K562 (cell line): Measurements from ENCODE around the gene IL1RAPL2. TPM values are rescaled to one million over a fixed set of nuclear protein-coding genes. Genes with fewer than 3 reads are reported as not detected.

Experiments used
- ATAC-seq: fragments of 200-7000 bp; cut with Tn5 transposase; 3 replicates; pipeline ENCODE4 v1.9.1; 2020; ENCODE audit warnings: moderate library complexity
- BruUV-seq: library from RNA; stranded (reverse); fragments of 400-500 nt; replicated peaks from 2 replicates; lab custom pipeline; 2021; lab: Mats Ljungman, UMichigan
- CTCF ChIA-PET: fragments of 300-600 bp; formaldehyde crosslinking; extraction: SDS; loops from one replicate; lab custom pipeline; 2021; ENCODE audit warnings: low intra/inter-chr PET ratio; lab: Yijun Ruan, JAX
- POLR2A ChIA-PET: fragments of 300-600, 350-650 bp; sonication (Branson Sonifier 250); formaldehyde crosslinking; extraction: SDS; loops from one replicate; lab custom pipeline; 2021; ENCODE audit warnings: antibody characterized with exemption, inconsistent platforms; lab: Yijun Ruan, JAX
- DNase-seq, 4 experiments: peaks; one replicate each; pipeline versions ENCODE4 v3.0.0 to v3.0.0-alpha.2; 2011 to 2018; ENCODE audit warnings: low spot score in 3 of 4, mixed read lengths in 3 of 4; ENCODE audit errors: extremely low read depth in 1 of 4
- FAIRE-seq: peaks from 2 replicates; lab custom pipeline; 2011; peaks lifted over from hg19 to GRCh38; lab: Jason Lieb, UNC
- H2AFZ ChIP-seq: 2 replicates; pipeline ENCODE4 v1.6.0; 2011; ENCODE audit warnings: low read depth, low read length, control low read depth, inconsistent platforms
- H3K27ac ChIP-seq: fragments of 200-600 bp; 3 replicates; pipeline ENCODE4 v1.8.0; 2011; ENCODE audit warnings: low read depth, mild to moderate bottlenecking, control low read depth, inconsistent platforms, low read length, moderate library complexity, mixed read lengths; ENCODE audit errors: extremely low read depth
- H3K27me3 ChIP-seq, 2 experiments: fragments of 300-600 bp in 1 of 2; 2 replicates in 1 of 2; 3 replicates in 1 of 2; pipeline versions ENCODE4 v1.6.0 to v1.8.0; 2011; ENCODE audit warnings: inconsistent platforms in 2 of 2, low read length in 2 of 2, mild to moderate bottlenecking in 1 of 2, mixed read lengths in 1 of 2, moderate library complexity in 1 of 2; ENCODE audit not compliant: control insufficient read depth in 2 of 2, insufficient read depth in 2 of 2
- H3K36me3 ChIP-seq: fragments of 300-600 bp; 3 replicates; pipeline ENCODE4 v1.8.0; 2011; ENCODE audit warnings: mild to moderate bottlenecking, low read length, inconsistent platforms; ENCODE audit not compliant: control insufficient read depth, insufficient read depth
- H3K4me1 ChIP-seq, 2 experiments: fragments of 200-600 bp in 1 of 2; replicated peaks in 1 of 2; 2 replicates in 1 of 2; 3 replicates in 1 of 2; pipeline versions ENCODE4 v1.5.1 to v1.8.0; 2011; ENCODE audit warnings: inconsistent platforms in 2 of 2, low read length in 2 of 2, mild to moderate bottlenecking in 1 of 2, mixed read lengths in 1 of 2, moderate library complexity in 1 of 2; ENCODE audit not compliant: control insufficient read depth in 2 of 2, insufficient read depth in 2 of 2
- H3K4me2 ChIP-seq: 2 replicates; pipeline ENCODE4 v1.6.1; 2011; ENCODE audit warnings: low read length, control low read depth, inconsistent platforms, mixed read lengths; ENCODE audit not compliant: insufficient read depth
- H3K4me3 ChIP-seq: fragments of 200-600 bp; sonication (generic), shearing (Covaris generic); 2 replicates; pipeline ENCODE4 v1.5.1; 2016; ENCODE audit warnings: control low read depth, inconsistent platforms
- H3K79me2 ChIP-seq: fragments of 200-600 bp; 3 replicates; pipeline ENCODE4 v1.8.0; 2011; ENCODE audit warnings: low read length, inconsistent platforms; ENCODE audit not compliant: control insufficient read depth, insufficient read depth
- H3K9ac ChIP-seq, 2 experiments: 2 replicates each; pipeline versions ENCODE4 v1.6.0 to v1.6.1; 2011; ENCODE audit warnings: low read depth in 2 of 2, low read length in 2 of 2, control low read depth in 1 of 2, inconsistent platforms in 1 of 2, mild to moderate bottlenecking in 1 of 2, mixed read lengths in 1 of 2; ENCODE audit not compliant: insufficient read depth in 1 of 2
- H3K9me1 ChIP-seq: one replicate; pipeline ENCODE4 v1.6.0; 2011; ENCODE audit warnings: inconsistent platforms, mild to moderate bottlenecking, low read length, moderate library complexity; ENCODE audit not compliant: control insufficient read depth, insufficient read depth
- H3K9me3 ChIP-seq: replicated peaks from 2 replicates; pipeline ENCODE4 v1.5.1; 2011; ENCODE audit warnings: low read depth, low read length, inconsistent platforms; ENCODE audit not compliant: control insufficient read depth, insufficient read depth
- H4K20me1 ChIP-seq: replicated peaks from 2 replicates; pipeline ENCODE4 v1.6.1; 2011; ENCODE audit warnings: low read length, inconsistent platforms, mixed read lengths; ENCODE audit not compliant: control insufficient read depth, insufficient read depth
- CREB1 ChIP-seq, 2 experiments: sonication (generic) in 1 of 2; formaldehyde crosslinking in 1 of 2; IDR thresholded peaks; 2 replicates each; pipeline versions ENCODE4 v1.6.1 to v1.8.0; 2012 to 2022; ENCODE audit warnings: inconsistent platforms in 1 of 2, mild to moderate bottlenecking in 1 of 2, missing genetic modification reagents in 1 of 2, moderate library complexity in 1 of 2
- DIDO1 ChIP-seq: fragments of 450-650 bp; IDR thresholded peaks from 2 replicates; pipeline ENCODE4 v1.6.1; 2016; ENCODE audit warnings: low read depth, missing biosample characterization, missing genetic modification characterization
- FOS ChIP-seq: IDR thresholded peaks from 3 replicates; pipeline ENCODE4 v1.6.1; 2011; ENCODE audit not compliant: insufficient read length; ENCODE audit errors: extremely low read depth
- HDAC2 ChIP-seq: fragments of 450-650 bp; IDR thresholded peaks from 2 replicates; pipeline ENCODE4 v1.6.1; 2016; ENCODE audit warnings: mild to moderate bottlenecking
- MIER1 ChIP-seq: fragments of 450-650 bp; IDR thresholded peaks from 2 replicates; pipeline ENCODE4 v1.6.1; 2016; ENCODE audit warnings: antibody characterized with exemption, mild to moderate bottlenecking, low read depth
- NCOA1 ChIP-seq: fragments of 450-650 bp; IDR thresholded peaks from 2 replicates; pipeline ENCODE4 v1.6.1; 2016; ENCODE audit warnings: low read depth
- NR1H2 ChIP-seq: sonication (generic); formaldehyde crosslinking; IDR thresholded peaks from 2 replicates; pipeline ENCODE4 v1.4.0; 2020; ENCODE audit warnings: mild to moderate bottlenecking, missing genetic modification reagents
- SMAD4 ChIP-seq: fragments of 250-450 bp; sonication (Bioruptor Pico); conservative IDR thresholded peaks from 2 replicates; pipeline ENCODE4 v1.8.0; 2021; ENCODE audit warnings: inconsistent platforms, mild to moderate bottlenecking, moderate library complexity
- U2AF1 ChIP-seq: fragments of 200-400 bp; formaldehyde crosslinking; optimal IDR thresholded peaks from 2 replicates; pipeline ENCODE3; 2017; ENCODE audit warnings: mild to moderate bottlenecking, low read depth, low read length, moderate library complexity
- ZKSCAN8 ChIP-seq: fragments of 200-800 bp; sonication (Bioruptor generic); IDR thresholded peaks from 2 replicates; pipeline ENCODE4 v1.6.1; 2016; ENCODE audit warnings: missing genetic modification characterization, missing compliant biosample characterization
- ZNF239 ChIP-seq: fragments of 250-450 bp; sonication (Bioruptor Pico); IDR thresholded peaks from 2 replicates; pipeline ENCODE4 v1.4.0; 2020; ENCODE audit warnings: mild to moderate bottlenecking
- ZNF274 ChIP-seq: IDR thresholded peaks from 2 replicates; pipeline ENCODE4 v1.6.1; 2011; ENCODE audit warnings: low read depth, mild to moderate bottlenecking, low read length, moderate library complexity, borderline replicate concordance
- WGBS: fragments of 100-300 bp; shearing (Covaris generic); methylation state at CpG from one replicate; pipeline ENCODE4 v1.1.6; 2016; ENCODE audit warnings: low coverage, mixed read lengths; ENCODE audit not compliant: insufficient coverage; ENCODE audit errors: missing lambda C conversion rate; 5-methylcytosine and 5-hydroxymethylcytosine counted together
- in situ Hi-C: fragments of 300-500 bp; cut with MboI; formaldehyde crosslinking; loops from 4 replicates; pipeline ENCODE4 v1.15.0; 2018; ENCODE audit warnings: inconsistent platforms, mixed read lengths
- intact Hi-C: fragments of 100-400 bp; cut with micrococcal nuclease; formaldehyde crosslinking; loops from 2 replicates; pipeline ENCODE4 v1.14.2; 2022
- polyA plus RNA-seq, 8 experiments: library from polyadenylated mRNA; depleted of rRNA in 4 of 8; stranded (reverse) in 5 of 8; unstranded in 3 of 8; fragments of >200 nt; fragmentation: Nextera tagmentation in 2 of 8; fragmentation: Illumina TruSeq in 1 of 8; extraction: Ambion mirVana in 2 of 8; extraction: Trizol in 1 of 8; gene quantifications; 2 replicates each; pipeline versions ENCODE4 v1.2.1 to v1.2.3, GENCODE V29; 2011 to 2014; ENCODE audit warnings: inconsistent platforms in 1 of 8, missing spikeins in 1 of 8
- total RNA-seq, 7 experiments: library from RNA; depleted of rRNA in 6 of 7; stranded (reverse); fragments of >200 nt in 6 of 7; fragmentation: Illumina TruSeq in 2 of 7; extraction: Trizol in 2 of 7; gene quantifications; 2 replicates each; pipeline versions ENCODE4 v1.2.1 to v1.2.3, GENCODE V29; 2011 to 2021; ENCODE audit warnings: low replicate concordance in 1 of 7
- TF ChIP-seq, protein P1 (sequence below): sonication (generic); formaldehyde crosslinking; IDR thresholded peaks from 2 replicates; pipeline ENCODE4 v1.8.1; 2022; ENCODE audit warnings: missing genetic modification reagents
- TF ChIP-seq, protein P2 (sequence below): sonication (generic); formaldehyde crosslinking; IDR thresholded peaks from 2 replicates; pipeline ENCODE4 v1.8.1; 2023; ENCODE audit warnings: mild to moderate bottlenecking, missing genetic modification reagents, moderate library complexity
- TF ChIP-seq, protein P3 (sequence below), 3 experiments: fragments of 200-800 bp in 1 of 3; fragments of 250-450 bp in 1 of 3; fragments of 450-650 bp in 1 of 3; sonication (Bioruptor Pico) in 1 of 3; sonication (Bioruptor generic) in 1 of 3; formaldehyde crosslinking in 1 of 3; IDR thresholded peaks; 2 replicates each; pipeline versions ENCODE4 v1.6.1 to v1.8.0; 2016 to 2022; ENCODE audit warnings: mild to moderate bottlenecking in 2 of 3, missing genetic modification characterization in 2 of 3, missing compliant biosample characterization in 1 of 3, moderate library complexity in 1 of 3
- TF ChIP-seq, protein P4 (sequence below): fragments of 450-650 bp; formaldehyde crosslinking; IDR thresholded peaks from 2 replicates; pipeline ENCODE4 v1.4.0; 2020; ENCODE audit warnings: mild to moderate bottlenecking, moderate library complexity

IL1RAPL2 gene
- total and polyA plus RNA-seq, 9 of the 15 experiments (the other 6 are each of a cell fraction or from before 2014, with no cell fraction given), result not detected

DNA sequence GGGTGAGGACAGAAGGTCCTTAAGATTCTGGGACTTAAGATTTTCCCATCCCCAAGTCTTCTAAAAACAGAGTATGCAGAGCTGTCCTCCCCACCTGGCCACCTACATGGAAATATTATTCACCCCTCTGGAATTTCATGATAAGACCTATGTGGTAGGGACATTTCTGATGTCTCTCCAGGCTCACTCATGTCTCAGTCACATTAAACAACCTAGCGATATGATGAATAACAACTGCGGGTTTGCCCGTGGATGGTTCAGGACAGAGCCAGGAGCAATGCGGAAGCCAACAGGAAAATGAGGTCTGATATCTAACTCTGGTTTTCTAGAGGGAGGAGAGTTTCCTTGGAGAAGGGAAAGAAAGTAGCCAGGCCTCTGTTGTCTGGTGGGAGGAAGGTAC is 607.1 kb downstream of the IL1RAPL2 start:
- ATAC-seq (no peak), FAIRE-seq (no peak), DNase-seq (no peak)
- Histone ChIP-seq H3K4me2 (no peak overlapping the region), H3K27ac (no peak overlapping the region), H3K9me3 (no peaks in the 10 kb centered on the region), H3K4me1 (no peaks in the 10 kb centered on the region), H3K4me3 (no peak overlapping the region), H3K27me3 (no peaks in the 10 kb centered on the region), H3K9ac (no peak overlapping the region), H3K36me3 (no peaks in the 10 kb centered on the region), H3K9me1 (no peaks in the 10 kb centered on the region), H3K79me2 (no peaks in the 10 kb centered on the region), H2AFZ (no peak overlapping the region), H4K20me1 (no peaks in the 10 kb centered on the region)
- WGBS, result 3% methylated on average over 4 of the region's 4 CpGs
- in situ Hi-C loops (no loop called here), intact Hi-C loops (no loop called here)
- BruUV-seq, result no TSS peak
- ChIA-PET POLR2A (no interaction called here), CTCF (no interaction called here)
- TF ChIP-seq HDAC2 (no peak), ZNF239 (CRISPR knock-in tag) (no peak), NR1H2 (CRISPR knock-in tag) (no peak), U2AF1 (no peak), ZKSCAN8 (CRISPR knock-in tag) (no peak), NCOA1 (no peak), DIDO1 (tag) (no peak), SMAD4 (CRISPR knock-in tag) (no peak), MIER1 (no peak), ZNF274 (no peak), FOS (no peak), CREB1 (IDR thresholded peaks at IDR 0.05) (no peak), CREB1 (CRISPR knock-in tag; IDR thresholded peaks at IDR 0.05) (no peak)
- TF ChIP-seq, protein P1, sequence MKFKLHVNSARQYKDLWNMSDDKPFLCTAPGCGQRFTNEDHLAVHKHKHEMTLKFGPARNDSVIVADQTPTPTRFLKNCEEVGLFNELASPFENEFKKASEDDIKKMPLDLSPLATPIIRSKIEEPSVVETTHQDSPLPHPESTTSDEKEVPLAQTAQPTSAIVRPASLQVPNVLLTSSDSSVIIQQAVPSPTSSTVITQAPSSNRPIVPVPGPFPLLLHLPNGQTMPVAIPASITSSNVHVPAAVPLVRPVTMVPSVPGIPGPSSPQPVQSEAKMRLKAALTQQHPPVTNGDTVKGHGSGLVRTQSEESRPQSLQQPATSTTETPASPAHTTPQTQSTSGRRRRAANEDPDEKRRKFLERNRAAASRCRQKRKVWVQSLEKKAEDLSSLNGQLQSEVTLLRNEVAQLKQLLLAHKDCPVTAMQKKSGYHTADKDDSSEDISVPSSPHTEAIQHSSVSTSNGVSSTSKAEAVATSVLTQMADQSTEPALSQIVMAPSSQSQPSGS (CRISPR knock-in tag), result no peak
- TF ChIP-seq, protein P2, sequence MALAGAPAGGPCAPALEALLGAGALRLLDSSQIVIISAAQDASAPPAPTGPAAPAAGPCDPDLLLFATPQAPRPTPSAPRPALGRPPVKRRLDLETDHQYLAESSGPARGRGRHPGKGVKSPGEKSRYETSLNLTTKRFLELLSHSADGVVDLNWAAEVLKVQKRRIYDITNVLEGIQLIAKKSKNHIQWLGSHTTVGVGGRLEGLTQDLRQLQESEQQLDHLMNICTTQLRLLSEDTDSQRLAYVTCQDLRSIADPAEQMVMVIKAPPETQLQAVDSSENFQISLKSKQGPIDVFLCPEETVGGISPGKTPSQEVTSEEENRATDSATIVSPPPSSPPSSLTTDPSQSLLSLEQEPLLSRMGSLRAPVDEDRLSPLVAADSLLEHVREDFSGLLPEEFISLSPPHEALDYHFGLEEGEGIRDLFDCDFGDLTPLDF (CRISPR knock-in tag), result no peak
- TF ChIP-seq, protein P3, sequence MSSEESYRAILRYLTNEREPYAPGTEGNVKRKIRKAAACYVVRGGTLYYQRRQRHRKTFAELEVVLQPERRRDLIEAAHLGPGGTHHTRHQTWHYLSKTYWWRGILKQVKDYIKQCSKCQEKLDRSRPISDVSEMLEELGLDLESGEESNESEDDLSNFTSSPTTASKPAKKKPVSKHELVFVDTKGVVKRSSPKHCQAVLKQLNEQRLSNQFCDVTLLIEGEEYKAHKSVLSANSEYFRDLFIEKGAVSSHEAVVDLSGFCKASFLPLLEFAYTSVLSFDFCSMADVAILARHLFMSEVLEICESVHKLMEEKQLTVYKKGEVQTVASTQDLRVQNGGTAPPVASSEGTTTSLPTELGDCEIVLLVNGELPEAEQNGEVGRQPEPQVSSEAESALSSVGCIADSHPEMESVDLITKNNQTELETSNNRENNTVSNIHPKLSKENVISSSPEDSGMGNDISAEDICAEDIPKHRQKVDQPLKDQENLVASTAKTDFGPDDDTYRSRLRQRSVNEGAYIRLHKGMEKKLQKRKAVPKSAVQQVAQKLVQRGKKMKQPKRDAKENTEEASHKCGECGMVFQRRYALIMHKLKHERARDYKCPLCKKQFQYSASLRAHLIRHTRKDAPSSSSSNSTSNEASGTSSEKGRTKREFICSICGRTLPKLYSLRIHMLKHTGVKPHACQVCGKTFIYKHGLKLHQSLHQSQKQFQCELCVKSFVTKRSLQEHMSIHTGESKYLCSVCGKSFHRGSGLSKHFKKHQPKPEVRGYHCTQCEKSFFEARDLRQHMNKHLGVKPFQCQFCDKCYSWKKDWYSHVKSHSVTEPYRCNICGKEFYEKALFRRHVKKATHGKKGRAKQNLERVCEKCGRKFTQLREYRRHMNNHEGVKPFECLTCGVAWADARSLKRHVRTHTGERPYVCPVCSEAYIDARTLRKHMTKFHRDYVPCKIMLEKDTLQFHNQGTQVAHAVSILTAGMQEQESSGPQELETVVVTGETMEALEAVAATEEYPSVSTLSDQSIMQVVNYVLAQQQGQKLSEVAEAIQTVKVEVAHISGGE (CRISPR knock-in tag; IDR thresholded peaks at IDR 0.05), result no peak
- TF ChIP-seq, protein P4, sequence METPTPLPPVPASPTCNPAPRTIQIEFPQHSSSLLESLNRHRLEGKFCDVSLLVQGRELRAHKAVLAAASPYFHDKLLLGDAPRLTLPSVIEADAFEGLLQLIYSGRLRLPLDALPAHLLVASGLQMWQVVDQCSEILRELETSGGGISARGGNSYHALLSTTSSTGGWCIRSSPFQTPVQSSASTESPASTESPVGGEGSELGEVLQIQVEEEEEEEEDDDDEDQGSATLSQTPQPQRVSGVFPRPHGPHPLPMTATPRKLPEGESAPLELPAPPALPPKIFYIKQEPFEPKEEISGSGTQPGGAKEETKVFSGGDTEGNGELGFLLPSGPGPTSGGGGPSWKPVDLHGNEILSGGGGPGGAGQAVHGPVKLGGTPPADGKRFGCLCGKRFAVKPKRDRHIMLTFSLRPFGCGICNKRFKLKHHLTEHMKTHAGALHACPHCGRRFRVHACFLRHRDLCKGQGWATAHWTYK, result no peak
